Cardiac muscle cell (in vitro differentiated cells and primary cell): ENCODE data around the gene SERPINI1. TPM values are rescaled to one million over a fixed set of nuclear protein-coding genes. Genes with fewer than 3 reads are reported as not detected.

ENCODE experiments used
- DNase-seq, 2 donors: peaks; one replicate each; pipeline versions ENCODE4 v3.0.0 to v3.0.0-alpha.2; 2010 to 2017; ENCODE audit warnings: low read depth in 1 of 2, low spot score in 1 of 2
- H3K27ac ChIP-seq: fragments of 200-600 bp; sonication (generic); 2 replicates; pipeline ENCODE4 v1.5.1; 2016
- H3K27me3 ChIP-seq: fragments of 200-600 bp; sonication (generic); 2 replicates; pipeline ENCODE4 v1.6.0; 2016; ENCODE audit warnings: control low read depth
- H3K36me3 ChIP-seq: fragments of 200-600 bp; sonication (generic); 2 replicates; pipeline ENCODE4 v1.5.1; 2016; ENCODE audit warnings: control low read depth
- H3K4me1 ChIP-seq: fragments of 200-600 bp; sonication (generic); 2 replicates; pipeline ENCODE4 v1.8.1; 2017; ENCODE audit warnings: low read depth, mild to moderate bottlenecking, mixed run types
- H3K4me3 ChIP-seq: fragments of 200-600 bp; sonication (generic); 2 replicates; pipeline ENCODE4 v1.5.1; 2016; ENCODE audit warnings: mild to moderate bottlenecking
- H3K9me3 ChIP-seq: fragments of 200-600 bp; sonication (generic); 2 replicates; pipeline ENCODE4 v1.5.1; 2017; ENCODE audit warnings: low read depth, mild to moderate bottlenecking, control low read depth
- CTCF ChIP-seq: IDR thresholded peaks from 2 replicates; pipeline ENCODE4 v1.5.1; 2012; ENCODE audit warnings: low read depth, mild to moderate bottlenecking, low read length
- polyA plus RNA-seq: library from polyadenylated mRNA; unstranded; fragments of >200 nt; fragmentation: Nextera tagmentation; extraction: Ambion mirVana; gene quantifications from 2 replicates; pipeline ENCODE4 v1.2.1, GENCODE V29; 2016
- total RNA-seq: library from RNA; depleted of rRNA; stranded (reverse); fragments of >200 nt; gene quantifications from 2 replicates; pipeline ENCODE4 v1.2.3, GENCODE V29; 2016

SERPINI1 gene
- total and polyA plus RNA-seq, 2 experiments from 2014 or later = 23.9 to 117 TPM

GRCh38 chr3:167733961-167734497, 1.5 kb upstream of the SERPINI1 start:
- H3K27ac ChIP-seq = peak overlapping the region; percentile 84
- peaks cover 3% of the 10 kb centered on the region for H3K27me3 ChIP-seq
- H3K4me3 ChIP-seq = peak overlapping the region; percentile 75
- no peaks in the 10 kb centered on the region for H3K9me3 ChIP-seq
- TF ChIP-seq CTCF = no peak
- H3K36me3 ChIP-seq = no peaks in the 10 kb centered on the region
- DNase-seq = peak in 1 of 2 donors; percentile 15
- H3K4me1 ChIP-seq = peaks cover 22% of the 10 kb centered on the region

- no peak for TF ChIP-seq CTCF
- no peaks in the 10 kb centered on the region for H3K36me3 ChIP-seq
- peak; percentile 99 for DNase-seq
- no peaks in the 10 kb centered on the region for H3K9me3 ChIP-seq
- H3K27me3 ChIP-seq = peaks cover 3% of the 10 kb centered on the region
- H3K27ac ChIP-seq = peak within 1 kb of the TSS; percentile 84
- peaks cover 15% of the 10 kb centered on the region for H3K4me1 ChIP-seq
- H3K4me3 ChIP-seq = peak within 1 kb of the TSS; percentile 75
Observed at GRCh38 chr3:167734498-167735232, 856 bp upstream of the SERPINI1 start, which contains the start of gene PDCD10. Gene PDCD10 (minus strand): TSS chr3:167734892. CDS start chr3:167720157, 14,735 bp downstream.

- Histone ChIP-seq H3K27ac (no peak overlapping the region), H3K4me1 (peaks cover 15% of the 10 kb centered on the region), H3K36me3 (no peaks in the 10 kb centered on the region), H3K4me3 (peak overlapping the region; percentile 75), H3K27me3 (peaks cover 3% of the 10 kb centered on the region), H3K9me3 (no peaks in the 10 kb centered on the region)
- no peak for DNase-seq
- no peak for TF ChIP-seq CTCF
Observed at GRCh38 chr3:167736264-167736787, 805 bp downstream of the SERPINI1 start.

- no peak for DNase-seq
- Histone ChIP-seq H3K27ac (no peak overlapping the region), H3K27me3 (peaks cover 3% of the 10 kb centered on the region), H3K9me3 (no peaks in the 10 kb centered on the region), H3K36me3 (no peaks in the 10 kb centered on the region), H3K4me1 (peaks cover 15% of the 10 kb centered on the region), H3K4me3 (no peak overlapping the region)
- TF ChIP-seq CTCF = no peak
Observed at GRCh38 chr3:167736997-167737396, 1.5 kb downstream of the SERPINI1 start.

- no peaks in the 10 kb centered on the region for H3K36me3 ChIP-seq
- H3K27me3 ChIP-seq = peaks cover 3% of the 10 kb centered on the region
- no peak overlapping the region for H3K4me3 ChIP-seq
- H3K4me1 ChIP-seq = peaks cover 8% of the 10 kb centered on the region
- no peak for DNase-seq
- no peak overlapping the region for H3K27ac ChIP-seq
- no peak for TF ChIP-seq CTCF
- H3K9me3 ChIP-seq = no peaks in the 10 kb centered on the region
Observed at GRCh38 chr3:167738037-167738436, 2.5 kb downstream of the SERPINI1 start.
